ENCODE measurements around the gene RBX1.

RBX1 gene

GRCh38 chr22:40967111-40967760 is 16.1 kb downstream of the RBX1 start:
- no peak overlapping the region for H3K27ac ChIP-seq
- DNase-seq (ENCODE audit: low spot score): no peak
- no peak for TF ChIP-seq CTCF (IDR thresholded peaks at IDR 0.05)

GRCh38 chr22:40972587-40972986 is 21.4 kb downstream of the RBX1 start:
- Histone ChIP-seq H3K27ac (no peak overlapping the region), H3K4me3 (no peak overlapping the region)
- no peak for TF ChIP-seq CTCF (IDR thresholded peaks at IDR 0.05)
- no peak for DNase-seq (ENCODE audit: low spot score)

More at GRCh38 chr22:40967111-40967760, 16.1 kb downstream of the RBX1 start:
- no peak overlapping the region for H3K4me3 ChIP-seq

GRCh38 chr22:40973144-40973543 is 22.0 kb downstream of the RBX1 start:
- Histone ChIP-seq H3K4me3 (no peak overlapping the region), H3K27ac (no peak overlapping the region)
- no peak for DNase-seq (ENCODE audit: low spot score)
- no peak for TF ChIP-seq CTCF (IDR thresholded peaks at IDR 0.05)

GRCh38 chr22:40975366-40975765 is 24.2 kb downstream of the RBX1 start:
- no peak for TF ChIP-seq CTCF (IDR thresholded peaks at IDR 0.05)
- no peak overlapping the region for H3K4me3 ChIP-seq
- no peak for DNase-seq (ENCODE audit: low spot score)
- no peak overlapping the region for H3K27ac ChIP-seq

- TF ChIP-seq CTCF (IDR thresholded peaks at IDR 0.05): no peak
- H3K27ac ChIP-seq: no peak overlapping the region
- H3K4me3 ChIP-seq: no peak overlapping the region
- DNase-seq (ENCODE audit: low spot score): no peak
Observed at GRCh38 chr22:40976866-40977700, 25.9 kb downstream of the RBX1 start.

GRCh38 chr22:40979198-40979597 is 28.0 kb downstream of the RBX1 start:
- TF ChIP-seq CTCF (IDR thresholded peaks at IDR 0.05): no peak
- no peak for DNase-seq (ENCODE audit: low spot score)
- no peak overlapping the region for H3K4me3 ChIP-seq
- H3K27ac ChIP-seq: no peak overlapping the region

- DNase-seq (ENCODE audit: low spot score): no peak
- Histone ChIP-seq H3K27ac (no peak overlapping the region), H3K4me3 (no peak overlapping the region)
- no peak for TF ChIP-seq CTCF (IDR thresholded peaks at IDR 0.05)
Observed at GRCh38 chr22:40979871-40980270, 28.7 kb downstream of the RBX1 start.

All from coronary artery (tissue), 2 donors.